ENCODE measurements around the gene CDX2. TPM values are rescaled to one million over a fixed set of nuclear protein-coding genes. Genes with fewer than 3 reads are reported as not detected.

Gene CDX2
- total and polyA plus RNA-seq, 2 experiments from 2014 or later: not detected

DNA sequence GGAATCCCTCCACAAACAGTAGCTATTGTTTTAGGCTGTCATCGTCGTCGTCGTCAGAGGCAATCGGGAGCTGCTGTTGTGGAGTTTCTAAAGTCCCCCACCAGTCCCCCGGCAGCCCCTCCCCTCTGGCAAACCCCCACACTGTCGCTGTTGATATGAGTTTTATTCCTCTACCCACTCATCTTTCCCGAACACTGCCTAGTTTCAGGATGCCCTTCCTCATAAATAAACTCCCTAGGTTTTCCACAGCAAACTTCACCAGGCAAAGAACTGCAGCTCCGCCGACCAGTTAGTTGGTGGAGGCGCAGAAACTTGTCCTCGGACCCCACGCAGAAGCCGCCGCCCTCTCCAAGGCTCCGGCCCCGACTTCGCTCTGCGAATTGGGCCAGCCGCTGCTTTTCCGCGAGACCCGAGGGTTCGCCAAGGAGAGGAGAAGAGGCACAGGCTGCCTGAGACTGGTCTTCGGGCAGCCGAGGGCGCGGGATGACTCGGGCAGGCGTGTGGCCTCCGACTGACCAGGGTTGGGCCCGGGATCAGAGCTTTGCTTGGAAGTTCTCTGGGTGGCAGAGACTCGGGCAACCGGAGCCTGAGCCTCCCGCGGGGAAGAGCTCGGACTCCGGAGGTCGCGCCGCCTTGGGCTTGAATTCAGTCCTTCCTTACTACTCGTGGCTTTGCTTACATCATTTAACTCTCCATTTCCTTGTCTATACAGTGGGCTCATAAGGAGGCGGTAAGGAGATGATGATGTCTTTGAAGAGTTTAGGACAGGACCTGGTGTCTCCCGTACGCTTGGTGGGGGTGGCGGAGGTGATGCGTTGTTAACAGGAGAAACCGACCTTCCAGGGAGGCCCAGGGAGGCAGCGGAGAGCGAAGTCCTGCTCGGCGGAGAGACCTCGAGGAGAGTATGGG is 41.4 kb downstream of the CDX2 start (continued):
- TF ChIP-seq CREB1 (CRISPR knock-in tag; IDR thresholded peaks at IDR 0.05; ENCODE audit: low read depth) (no peak), ZNF331 (CRISPR knock-in tag; IDR thresholded peaks at IDR 0.05; ENCODE audit: low read depth) (no peak)
- TF ChIP-seq, protein P1, sequence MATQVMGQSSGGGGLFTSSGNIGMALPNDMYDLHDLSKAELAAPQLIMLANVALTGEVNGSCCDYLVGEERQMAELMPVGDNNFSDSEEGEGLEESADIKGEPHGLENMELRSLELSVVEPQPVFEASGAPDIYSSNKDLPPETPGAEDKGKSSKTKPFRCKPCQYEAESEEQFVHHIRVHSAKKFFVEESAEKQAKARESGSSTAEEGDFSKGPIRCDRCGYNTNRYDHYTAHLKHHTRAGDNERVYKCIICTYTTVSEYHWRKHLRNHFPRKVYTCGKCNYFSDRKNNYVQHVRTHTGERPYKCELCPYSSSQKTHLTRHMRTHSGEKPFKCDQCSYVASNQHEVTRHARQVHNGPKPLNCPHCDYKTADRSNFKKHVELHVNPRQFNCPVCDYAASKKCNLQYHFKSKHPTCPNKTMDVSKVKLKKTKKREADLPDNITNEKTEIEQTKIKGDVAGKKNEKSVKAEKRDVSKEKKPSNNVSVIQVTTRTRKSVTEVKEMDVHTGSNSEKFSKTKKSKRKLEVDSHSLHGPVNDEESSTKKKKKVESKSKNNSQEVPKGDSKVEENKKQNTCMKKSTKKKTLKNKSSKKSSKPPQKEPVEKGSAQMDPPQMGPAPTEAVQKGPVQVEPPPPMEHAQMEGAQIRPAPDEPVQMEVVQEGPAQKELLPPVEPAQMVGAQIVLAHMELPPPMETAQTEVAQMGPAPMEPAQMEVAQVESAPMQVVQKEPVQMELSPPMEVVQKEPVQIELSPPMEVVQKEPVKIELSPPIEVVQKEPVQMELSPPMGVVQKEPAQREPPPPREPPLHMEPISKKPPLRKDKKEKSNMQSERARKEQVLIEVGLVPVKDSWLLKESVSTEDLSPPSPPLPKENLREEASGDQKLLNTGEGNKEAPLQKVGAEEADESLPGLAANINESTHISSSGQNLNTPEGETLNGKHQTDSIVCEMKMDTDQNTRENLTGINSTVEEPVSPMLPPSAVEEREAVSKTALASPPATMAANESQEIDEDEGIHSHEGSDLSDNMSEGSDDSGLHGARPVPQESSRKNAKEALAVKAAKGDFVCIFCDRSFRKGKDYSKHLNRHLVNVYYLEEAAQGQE (IDR thresholded peaks at IDR 0.05; ENCODE audit: unreplicated experiment): no peak

DNA sequence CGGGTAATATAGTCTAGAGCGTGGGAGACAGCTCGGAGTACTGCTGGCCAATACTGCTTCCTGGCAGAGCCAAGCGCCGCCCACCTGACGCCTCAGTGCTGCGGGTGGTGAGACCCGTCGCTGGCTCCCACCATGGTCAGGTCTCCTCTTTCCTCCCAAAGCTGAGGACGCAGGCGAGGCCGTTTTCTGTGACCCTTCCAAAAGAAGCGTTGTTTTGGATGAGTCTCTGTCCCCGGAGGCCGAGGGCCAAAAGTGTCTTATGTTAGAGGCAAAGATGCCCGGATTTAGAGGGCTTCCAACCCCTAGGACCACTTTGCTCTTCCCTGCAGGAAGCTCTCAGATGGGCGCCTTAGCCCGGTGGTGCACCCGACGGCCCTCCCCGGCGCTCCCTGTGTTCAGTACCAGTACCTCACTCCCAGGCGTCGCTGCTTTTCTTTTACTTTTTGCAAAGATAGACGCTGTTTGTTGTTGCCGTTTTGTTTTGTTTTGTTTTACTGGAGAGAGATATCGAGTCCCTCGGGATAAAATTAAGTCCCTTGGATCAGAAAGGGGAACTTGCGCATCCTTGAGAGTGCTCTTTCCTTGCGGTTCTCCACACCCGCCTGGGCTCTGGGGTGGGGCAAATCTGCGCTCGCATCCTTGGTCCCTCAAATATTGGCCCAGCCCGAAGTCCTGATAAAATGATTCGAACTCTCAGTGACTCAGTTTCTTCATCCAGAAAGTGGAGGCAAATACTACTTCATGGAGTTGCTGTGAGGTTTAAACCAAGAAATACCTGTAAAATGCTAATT is 42.3 kb downstream of the CDX2 start:
- ATAC-seq (peak; percentile 9), DNase-seq (ENCODE audit: low spot score) (peak; percentile 62)
- Mint-ChIP-seq H3K4me1 (peaks cover 44% of the 10 kb centered on the region), H3K27ac (no peak overlapping the region), H3K9me3 (peaks cover 6% of the 10 kb centered on the region; the same call in 1 of the 3 replicates), H3K4me3 (peak overlapping the region; percentile 38; the same call in 1 of the 3 replicates), H3K36me3 (ENCODE audit: low read depth) (no peaks in the 10 kb centered on the region; the same call in 2 of the 3 replicates), H3K27me3 (ENCODE audit: insufficient read depth, low read depth, poor library complexity) (peaks cover 99% of the 10 kb centered on the region)
- Histone ChIP-seq H3K36me3 (ENCODE audit: insufficient read depth) (no peaks in the 10 kb centered on the region), H3K27me3 (ENCODE audit: insufficient read depth) (peaks cover 100% of the 10 kb centered on the region), H3K4me1 (ENCODE audit: insufficient read depth) (peaks cover 35% of the 10 kb centered on the region), H3K4me3 (0 out of 2 replicates have a peak overlapping the region, but pooled peaks have one; percentile 24), H4K20me1 (replicated peaks; ENCODE audit: insufficient read depth) (peaks cover 64% of the 10 kb centered on the region), H3K79me2 (replicated peaks; ENCODE audit: insufficient read depth) (no peaks in the 10 kb centered on the region), H2AFZ (no peak overlapping the region), H3F3A (replicated peaks; ENCODE audit: low read depth) (peaks cover 37% of the 10 kb centered on the region), H3K27ac (ENCODE audit: low read depth) (no peak overlapping the region), H3K9me2 (ENCODE audit: insufficient read depth) (no peaks in the 10 kb centered on the region), H3K4me2 (peak overlapping the region; percentile 55)
- TF ChIP-seq, protein P2, sequence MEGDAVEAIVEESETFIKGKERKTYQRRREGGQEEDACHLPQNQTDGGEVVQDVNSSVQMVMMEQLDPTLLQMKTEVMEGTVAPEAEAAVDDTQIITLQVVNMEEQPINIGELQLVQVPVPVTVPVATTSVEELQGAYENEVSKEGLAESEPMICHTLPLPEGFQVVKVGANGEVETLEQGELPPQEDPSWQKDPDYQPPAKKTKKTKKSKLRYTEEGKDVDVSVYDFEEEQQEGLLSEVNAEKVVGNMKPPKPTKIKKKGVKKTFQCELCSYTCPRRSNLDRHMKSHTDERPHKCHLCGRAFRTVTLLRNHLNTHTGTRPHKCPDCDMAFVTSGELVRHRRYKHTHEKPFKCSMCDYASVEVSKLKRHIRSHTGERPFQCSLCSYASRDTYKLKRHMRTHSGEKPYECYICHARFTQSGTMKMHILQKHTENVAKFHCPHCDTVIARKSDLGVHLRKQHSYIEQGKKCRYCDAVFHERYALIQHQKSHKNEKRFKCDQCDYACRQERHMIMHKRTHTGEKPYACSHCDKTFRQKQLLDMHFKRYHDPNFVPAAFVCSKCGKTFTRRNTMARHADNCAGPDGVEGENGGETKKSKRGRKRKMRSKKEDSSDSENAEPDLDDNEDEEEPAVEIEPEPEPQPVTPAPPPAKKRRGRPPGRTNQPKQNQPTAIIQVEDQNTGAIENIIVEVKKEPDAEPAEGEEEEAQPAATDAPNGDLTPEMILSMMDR (conservative IDR thresholded peaks at IDR 0.05; ENCODE audit: low read depth in 2 of 2): peak in 1 of 2 experiments; percentile 17; a peak in 1 of 4 replicates
- no peak for TF ChIP-seq JUNB (IDR thresholded peaks at IDR 0.05; ENCODE audit: unreplicated experiment)
- TF ChIP-seq EZH2 (IDR thresholded peaks at IDR 0.05; ENCODE audit: low read depth, unreplicated experiment): peak; percentile 99
- TF ChIP-seq EZH2phosphoT487 (IDR thresholded peaks at IDR 0.05; ENCODE audit: unreplicated experiment): peak; percentile 79
- TF ChIP-seq POLR2AphosphoS5 (IDR thresholded peaks at IDR 0.05; ENCODE audit: low read depth): no peak
